PC-3 (cell line): Measurements from ENCODE around the gene GDPD5. TPM values are rescaled to one million over a fixed set of nuclear protein-coding genes. Genes with fewer than 3 reads are reported as not detected.
A peak's percentile ranks its signal among the peaks of the same experiment; 100 is the strongest.

ENCODE experiments used
- ATAC-seq: fragments of 200-7000 bp; cut with Tn5 transposase; 2 replicates; pipeline ENCODE4 v1.9.1; 2020; ENCODE audit warnings: mild to moderate bottlenecking, moderate library complexity
- BruUV-seq: library from RNA; stranded (reverse); fragments of 400-500 nt; replicated peaks from 2 replicates; lab custom pipeline; 2021; lab: Mats Ljungman, UMichigan
- CTCF ChIA-PET: fragments of 300-600 bp; sonication (Branson Sonifier 250); formaldehyde crosslinking; loops from one replicate; lab custom pipeline; 2022; ENCODE audit warnings: antibody characterized with exemption; lab: Charles Lee
- POLR2A ChIA-PET: fragments of 300-600 bp; sonication (Branson Sonifier 250); formaldehyde crosslinking; loops from one replicate; lab custom pipeline; 2022; ENCODE audit warnings: antibody characterized with exemption; ENCODE audit not compliant: unreplicated experiment; lab: Charles Lee
- DNase-seq: peaks from one replicate; pipeline ENCODE4 v3.0.0-alpha.2; 2015
- H2AFZ ChIP-seq: fragments of 300-600 bp; sonication (generic); 2 replicates; pipeline ENCODE4 v1.6.0; 2016; ENCODE audit warnings: antibody characterized with exemption, low read length
- H3F3A ChIP-seq: fragments of 300-600 bp; sonication (generic); one replicate; pipeline ENCODE4 v1.6.0; 2017; ENCODE audit warnings: antibody characterized with exemption, low read length, control low read depth, mild to moderate bottlenecking; ENCODE audit not compliant: unreplicated experiment
- H3K27ac ChIP-seq: fragments of 300-600 bp; sonication (generic); 2 replicates; pipeline ENCODE4 v1.5.1; 2016; ENCODE audit warnings: mild to moderate bottlenecking, low read length
- H3K27me3 ChIP-seq: fragments of 300-600 bp; sonication (generic); 2 replicates; pipeline ENCODE4 v1.6.1; 2016; ENCODE audit warnings: low read length, mixed read lengths
- H3K36me3 ChIP-seq: fragments of 300-600 bp; sonication (generic); 2 replicates; pipeline ENCODE4 v1.6.1; 2016; ENCODE audit warnings: low read depth, mixed run types, low read length, mixed read lengths
- H3K4me1 ChIP-seq: fragments of 300-600 bp; sonication (generic); 2 replicates; pipeline ENCODE4 v1.5.1; 2016; ENCODE audit warnings: low read length; ENCODE audit not compliant: insufficient read depth
- H3K4me2 ChIP-seq: fragments of 300-600 bp; sonication (generic); 2 replicates; pipeline ENCODE4 v1.6.0; 2016; ENCODE audit warnings: low read length
- H3K4me3 ChIP-seq: fragments of 300-600 bp; sonication (generic); 2 replicates; pipeline ENCODE4 v1.5.1; 2016; ENCODE audit warnings: mild to moderate bottlenecking, low read length, mixed read lengths
- H3K79me2 ChIP-seq: fragments of 300-600 bp; sonication (generic); 2 replicates; pipeline ENCODE4 v1.6.1; 2017; ENCODE audit warnings: low read length, mixed read lengths
- H3K9ac ChIP-seq: fragments of 300-600 bp; sonication (generic); 2 replicates; pipeline ENCODE4 v1.6.0; 2016; ENCODE audit warnings: mild to moderate bottlenecking, low read length
- H3K9me2 ChIP-seq: fragments of 300-600 bp; sonication (generic); replicated peaks from 2 replicates; pipeline ENCODE4 v1.6.1; 2016; ENCODE audit warnings: mixed run types, low read length, mixed read lengths
- H3K9me3 ChIP-seq: fragments of 300-600 bp; sonication (generic); 2 replicates; pipeline ENCODE4 v1.6.1; 2016; ENCODE audit warnings: low read length, mixed read lengths
- H4K20me1 ChIP-seq: fragments of 300-600 bp; sonication (generic); 2 replicates; pipeline ENCODE4 v1.6.1; 2016; ENCODE audit warnings: low read length, mixed read lengths
- CTCF ChIP-seq: fragments of 300-600 bp; sonication (generic); conservative IDR thresholded peaks from 2 replicates; pipeline ENCODE4 v1.5.1; 2017; ENCODE audit warnings: antibody characterized with exemption, low read depth, mild to moderate bottlenecking, low read length
- EZH2 ChIP-seq: fragments of 300-600 bp; sonication (generic); IDR thresholded peaks from one replicate; pipeline ENCODE4 v1.6.1; 2017; ENCODE audit warnings: antibody characterized with exemption, mild to moderate bottlenecking, low read length; ENCODE audit not compliant: unreplicated experiment
- EZH2phosphoT487 ChIP-seq: fragments of 300-600 bp; sonication (generic); IDR thresholded peaks from 2 replicates; pipeline ENCODE4 v1.6.1; 2018; ENCODE audit warnings: mild to moderate bottlenecking, antibody characterized with exemption, low read length, borderline replicate concordance
- intact Hi-C: fragments of 100-400 bp; cut with micrococcal nuclease; formaldehyde crosslinking; loops from 2 replicates; pipeline ENCODE4 v1.9.0; 2023
- total RNA-seq: library from RNA; depleted of rRNA; stranded (reverse); fragments of >200 nt; gene quantifications from 2 replicates; pipeline ENCODE4 v1.2.3, GENCODE V29; 2014

Gene GDPD5
- total RNA-seq, 1 experiment from 2014 or later = 21.4 TPM

DNA sequence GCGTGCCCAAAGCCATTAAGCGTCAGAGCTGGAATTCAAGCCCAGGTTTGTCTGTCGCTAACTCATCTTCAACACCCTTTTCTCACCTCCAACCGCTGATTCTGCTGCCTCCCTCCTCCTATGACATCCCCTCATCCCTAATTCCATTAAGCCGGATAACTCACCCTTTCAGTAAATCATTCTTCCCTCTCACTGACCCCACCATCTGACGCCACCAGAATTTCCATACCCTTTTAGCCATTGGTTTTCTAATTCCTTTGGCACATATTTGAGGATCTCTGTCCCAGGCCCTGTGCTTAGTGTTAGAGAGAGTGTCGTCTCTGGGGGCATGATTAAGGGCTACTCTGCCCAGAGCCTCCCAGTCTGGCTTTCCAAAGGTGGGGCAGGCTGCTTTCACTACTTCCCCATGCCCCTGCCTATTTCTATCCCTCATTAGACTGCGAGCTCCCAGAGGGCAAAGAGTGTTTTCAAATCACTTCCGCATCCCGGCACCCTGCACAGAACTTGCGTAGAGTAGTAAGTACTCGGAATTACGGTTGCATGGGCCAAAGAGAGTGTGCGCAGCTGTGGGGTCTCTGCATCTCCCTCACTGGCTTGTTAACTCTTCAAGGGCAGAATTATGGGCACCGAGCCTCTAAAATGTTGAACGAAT lies 96.6 kb downstream of the GDPD5 start:
- peaks cover 28% of the 10 kb centered on the region for H3K4me1 ChIP-seq
- TSS peak; percentile 47 for BruUV-seq
- no peak for ATAC-seq
- H3K36me3 ChIP-seq = no peaks in the 10 kb centered on the region
- peak overlapping the region; percentile 70; the same call in 1 of the 2 replicates for H2AFZ ChIP-seq
- no peaks in the 10 kb centered on the region for H3K27me3 ChIP-seq
- intact Hi-C loops = no loop called here
- H3K27ac ChIP-seq = no peak overlapping the region
- H3K4me2 ChIP-seq = peak overlapping the region; percentile 93
- H4K20me1 ChIP-seq = no peaks in the 10 kb centered on the region
- no peak for TF ChIP-seq EZH2phosphoT487
- TF ChIP-seq CTCF = no peak
- no peak for TF ChIP-seq EZH2
- CTCF ChIA-PET = no interaction called here
- H3K4me3 ChIP-seq = peak overlapping the region; percentile 68
- H3K79me2 ChIP-seq = no peaks in the 10 kb centered on the region
- no peaks in the 10 kb centered on the region for H3K9me3 ChIP-seq
- POLR2A ChIA-PET = no interaction called here
- no peak for DNase-seq
- peak overlapping the region; percentile 61; the same call in 1 of the 2 replicates for H3K9ac ChIP-seq
- H3K9me2 ChIP-seq = no peaks in the 10 kb centered on the region
- H3F3A ChIP-seq = no peaks in the 10 kb centered on the region

- H3K9me3 ChIP-seq = no peaks in the 10 kb centered on the region
- no peaks in the 10 kb centered on the region for H3K9me2 ChIP-seq
- H3K9ac ChIP-seq = peak overlapping the region; percentile 61
- H4K20me1 ChIP-seq = no peaks in the 10 kb centered on the region
- peak overlapping the region; percentile 70 for H2AFZ ChIP-seq
- CTCF ChIA-PET = interaction anchor here (0.6 kb wide), 2 partner anchors 38 to 135 kb away, joined by 3 to 9 read pairs; no protein-coding TSS in a partner anchor
- peaks cover 30% of the 10 kb centered on the region for H3K4me1 ChIP-seq
- intact Hi-C loops = no loop called here
- H3K27me3 ChIP-seq = no peaks in the 10 kb centered on the region
- POLR2A ChIA-PET = interaction anchor here (0.6 kb wide), 2 partner anchors 9 to 70 kb away, joined by 3 read pairs; no protein-coding TSS in a partner anchor
- no peaks in the 10 kb centered on the region for H3K36me3 ChIP-seq
- TF ChIP-seq EZH2phosphoT487 = no peak
- ATAC-seq (peak; percentile 86), DNase-seq (peak; percentile 99)
- no peak overlapping the region for H3K27ac ChIP-seq
- no peaks in the 10 kb centered on the region for H3F3A ChIP-seq
- H3K4me2 ChIP-seq = peak overlapping the region; percentile 93
- peak overlapping the region; percentile 68 for H3K4me3 ChIP-seq
- no peaks in the 10 kb centered on the region for H3K79me2 ChIP-seq
- no TSS peak for BruUV-seq
Measured at GRCh38 chr11:75428281-75428724, 97.4 kb downstream of the GDPD5 start.

DNA sequence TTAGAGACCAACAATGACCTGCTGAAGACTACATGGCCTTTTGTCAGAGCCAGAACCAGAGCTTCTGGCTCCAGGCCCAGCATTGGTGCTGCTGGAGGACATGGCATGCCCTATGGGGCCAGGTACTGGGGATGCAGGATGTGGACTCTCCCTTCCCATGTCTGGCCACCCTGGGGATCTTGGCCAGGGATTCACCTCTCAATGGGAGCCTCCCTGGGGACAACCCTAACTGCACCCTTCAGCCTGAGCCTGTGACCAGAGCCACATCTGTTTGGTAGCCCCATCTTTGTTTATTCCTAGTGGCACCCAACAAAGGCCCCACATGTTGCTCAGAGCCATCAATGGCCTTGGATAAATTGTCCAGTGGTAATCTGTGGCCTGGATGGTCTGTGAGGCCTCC lies 98.6 kb downstream of the GDPD5 start:
- Histone ChIP-seq H3F3A (peaks cover 6% of the 10 kb centered on the region), H3K4me1 (peaks cover 41% of the 10 kb centered on the region), H3K27me3 (no peaks in the 10 kb centered on the region), H4K20me1 (no peaks in the 10 kb centered on the region), H2AFZ (no peak overlapping the region), H3K27ac (no peak overlapping the region), H3K4me3 (no peak overlapping the region), H3K36me3 (no peaks in the 10 kb centered on the region; the same call in 1 of the 2 replicates), H3K79me2 (no peaks in the 10 kb centered on the region), H3K4me2 (no peak overlapping the region), H3K9me3 (no peaks in the 10 kb centered on the region), H3K9me2 (no peaks in the 10 kb centered on the region), H3K9ac (no peak overlapping the region)
- ChIA-PET CTCF (no interaction called here), POLR2A (no interaction called here)
- no TSS peak for BruUV-seq
- TF ChIP-seq EZH2 (no peak), CTCF (no peak), EZH2phosphoT487 (no peak)
- DNase-seq (no peak), ATAC-seq (no peak)
- intact Hi-C loops = no loop called here
